ENCODE data around the gene ROCK1. TPM values are rescaled to one million over a fixed set of nuclear protein-coding genes. Genes with fewer than 3 reads are reported as not detected.

Gene ROCK1
- total RNA-seq, 4 donors from 2014 or later: 17.6 to 58.2 (median 24.8) TPM

DNA sequence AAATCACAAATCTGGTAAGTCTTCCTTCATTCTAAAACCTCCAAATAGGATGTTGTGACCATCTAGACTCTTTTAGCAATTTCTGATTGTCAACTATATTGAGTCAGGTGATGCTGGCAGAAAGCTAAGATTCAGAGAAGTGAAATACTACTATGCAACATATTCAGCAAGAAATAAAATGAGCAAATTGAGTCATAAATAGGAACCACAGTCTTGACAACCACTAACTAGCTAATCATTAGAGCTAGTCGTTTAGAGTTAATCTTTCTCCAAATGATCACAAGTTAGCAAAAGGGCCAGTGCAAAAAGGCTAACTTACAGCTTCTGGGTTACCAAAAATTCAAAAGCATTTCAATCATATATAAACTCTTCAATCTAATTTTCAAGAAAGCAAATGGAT, 54.5 kb downstream of the ROCK1 start:
- 69 to 79% methylated on average over 1 of the region's 1 CpG for WGBS, 2 donors
- intact Hi-C loops (cut with DNase I): no loop called here

DNA sequence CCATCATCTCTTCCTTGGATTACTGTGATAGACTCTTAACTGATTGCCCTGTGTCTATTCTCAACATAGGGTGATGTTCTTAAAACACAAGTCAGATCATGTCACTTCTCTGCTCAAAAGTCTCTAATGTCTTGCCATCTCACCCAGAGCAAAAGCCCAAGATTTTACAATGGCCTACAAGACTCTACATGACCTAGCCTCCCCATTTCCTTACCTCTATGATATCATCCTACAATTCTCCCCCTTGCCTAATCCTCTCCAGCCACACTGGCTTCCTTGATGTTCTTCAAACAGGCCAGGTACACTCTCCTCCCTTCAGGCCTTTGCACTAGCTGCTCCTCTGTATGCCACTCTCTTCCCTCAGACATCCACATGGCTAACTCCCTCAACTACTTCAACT, 55.1 kb downstream of the ROCK1 start:
- Histone ChIP-seq H3K4me3 (no peak overlapping the region), H3K4me1 (peaks cover 0 to 50% (median 23%) of the 10 kb centered on the region in 3 donors), H3K27ac (no peak overlapping the region), H3K36me3 (no peaks in the 10 kb centered on the region), H3K27me3 (no peaks in the 10 kb centered on the region), H3K9me3 (no peaks in the 10 kb centered on the region)
- TF ChIP-seq, protein P1, sequence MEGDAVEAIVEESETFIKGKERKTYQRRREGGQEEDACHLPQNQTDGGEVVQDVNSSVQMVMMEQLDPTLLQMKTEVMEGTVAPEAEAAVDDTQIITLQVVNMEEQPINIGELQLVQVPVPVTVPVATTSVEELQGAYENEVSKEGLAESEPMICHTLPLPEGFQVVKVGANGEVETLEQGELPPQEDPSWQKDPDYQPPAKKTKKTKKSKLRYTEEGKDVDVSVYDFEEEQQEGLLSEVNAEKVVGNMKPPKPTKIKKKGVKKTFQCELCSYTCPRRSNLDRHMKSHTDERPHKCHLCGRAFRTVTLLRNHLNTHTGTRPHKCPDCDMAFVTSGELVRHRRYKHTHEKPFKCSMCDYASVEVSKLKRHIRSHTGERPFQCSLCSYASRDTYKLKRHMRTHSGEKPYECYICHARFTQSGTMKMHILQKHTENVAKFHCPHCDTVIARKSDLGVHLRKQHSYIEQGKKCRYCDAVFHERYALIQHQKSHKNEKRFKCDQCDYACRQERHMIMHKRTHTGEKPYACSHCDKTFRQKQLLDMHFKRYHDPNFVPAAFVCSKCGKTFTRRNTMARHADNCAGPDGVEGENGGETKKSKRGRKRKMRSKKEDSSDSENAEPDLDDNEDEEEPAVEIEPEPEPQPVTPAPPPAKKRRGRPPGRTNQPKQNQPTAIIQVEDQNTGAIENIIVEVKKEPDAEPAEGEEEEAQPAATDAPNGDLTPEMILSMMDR (IDR thresholded peaks at IDR 0.05): no peak
- TF ChIP-seq POLR2A (IDR thresholded peaks at IDR 0.05): no peak
- no peak for DNase-seq
- intact Hi-C loops (cut with DNase I): no loop called here

More for the DNA sequence above, 54.5 kb downstream of the ROCK1 start:
- Histone ChIP-seq H3K36me3 (no peaks in the 10 kb centered on the region), H3K4me3 (no peak overlapping the region), H3K9me3 (no peaks in the 10 kb centered on the region), H3K27me3 (no peaks in the 10 kb centered on the region), H3K4me1 (peaks cover 0 to 45% (median 21%) of the 10 kb centered on the region in 3 donors), H3K27ac (no peak overlapping the region)
- DNase-seq: no peak
- TF ChIP-seq POLR2A (IDR thresholded peaks at IDR 0.05): no peak
- TF ChIP-seq, protein P1 (IDR thresholded peaks at IDR 0.05): no peak

DNA sequence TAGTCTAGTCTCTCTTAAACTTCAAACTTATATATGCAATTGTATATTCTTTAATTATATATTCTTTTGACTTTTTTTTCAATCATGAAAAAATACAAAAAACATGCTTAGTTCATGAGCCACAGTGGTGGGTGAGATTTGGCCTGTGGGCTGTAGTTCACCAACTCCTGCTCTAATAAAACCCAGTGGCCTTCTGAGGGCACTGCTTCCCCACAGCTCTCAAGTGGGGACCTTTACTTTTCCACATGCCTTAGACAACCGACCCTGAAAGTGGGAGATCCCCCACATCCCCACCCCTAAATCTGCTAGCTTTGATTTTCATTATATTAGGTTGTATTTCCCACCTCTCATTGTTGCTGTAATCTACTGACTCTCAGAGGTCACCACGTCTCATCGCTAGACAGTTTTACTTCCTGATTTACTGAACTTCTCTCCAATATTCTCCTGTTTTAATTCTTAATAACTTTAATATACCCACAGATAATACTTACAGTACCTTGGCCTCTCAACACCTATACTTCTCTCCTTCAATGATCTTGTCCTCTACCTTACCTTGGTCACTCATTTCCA, 57.3 kb downstream of the ROCK1 start:
- DNase-seq: no peak
- no peaks in the 10 kb centered on the region for H3K9me3 ChIP-seq
- no peaks in the 10 kb centered on the region for H3K27me3 ChIP-seq
- H3K4me1 ChIP-seq: peaks cover 0 to 72% (median 23%) of the 10 kb centered on the region in 3 donors
- no peak overlapping the region for H3K27ac ChIP-seq
- WGBS, 2 donors: 51 to 75% methylated on average over 3 of the region's 3 CpGs
- TF ChIP-seq, protein P1 (IDR thresholded peaks at IDR 0.05): no peak
- no peak for TF ChIP-seq POLR2A (IDR thresholded peaks at IDR 0.05)
- H3K36me3 ChIP-seq: no peaks in the 10 kb centered on the region
- intact Hi-C loops (cut with DNase I): no loop called here
- no peak overlapping the region for H3K4me3 ChIP-seq

DNA sequence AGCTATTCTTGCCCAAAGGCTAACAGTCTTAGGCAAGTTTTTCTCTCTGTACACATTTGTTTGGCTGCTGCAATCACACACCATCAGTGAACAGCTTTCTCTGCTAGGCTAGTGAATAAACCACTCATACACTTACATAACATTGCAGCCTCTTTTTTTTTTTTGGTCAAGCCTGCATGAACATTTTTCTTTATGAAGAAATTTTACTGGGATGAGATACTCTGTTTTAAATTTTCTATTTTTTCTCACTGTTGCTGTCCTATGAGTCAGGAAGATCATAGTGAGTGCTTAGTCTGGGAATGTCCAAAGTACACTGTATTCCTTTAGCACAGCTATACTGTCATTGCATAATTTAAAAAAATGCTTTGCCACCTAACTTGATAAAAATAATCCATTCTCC, 58.5 kb downstream of the ROCK1 start:
- intact Hi-C loops (cut with DNase I): no loop called here
- Histone ChIP-seq H3K36me3 (peaks cover 0 to 8% (median 0%) of the 10 kb centered on the region in 3 donors), H3K4me1 (peaks cover 0 to 77% (median 23%) of the 10 kb centered on the region in 3 donors), H3K27me3 (no peaks in the 10 kb centered on the region), H3K4me3 (no peak overlapping the region), H3K27ac (peak overlapping the region in 2 of 4 donors; percentile 49 to 58), H3K9me3 (no peaks in the 10 kb centered on the region)
- no peak for DNase-seq
- no peak for TF ChIP-seq POLR2A (IDR thresholded peaks at IDR 0.05)
- TF ChIP-seq, protein P1 (IDR thresholded peaks at IDR 0.05): no peak

DNA sequence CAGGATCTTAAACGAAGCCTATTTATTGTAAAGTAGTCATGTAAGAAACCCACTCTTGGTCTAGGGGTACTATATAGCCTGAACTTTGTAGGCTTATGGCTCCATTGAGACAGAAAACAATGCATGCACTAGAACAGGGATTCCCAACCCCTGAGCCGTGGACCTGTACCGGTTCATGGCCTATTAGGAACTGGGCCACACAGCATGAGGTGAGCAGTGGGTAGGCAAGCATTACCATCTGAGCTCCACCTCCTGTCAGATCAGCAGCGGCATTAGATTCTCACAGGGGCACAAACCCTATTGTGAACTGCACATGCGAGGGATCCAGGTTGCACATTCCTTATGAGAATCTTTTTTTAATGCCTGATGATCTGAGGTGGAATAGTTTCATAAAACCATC, 59.2 kb downstream of the ROCK1 start:
- 88% methylated on average over 3 to 5 of the region's 5 CpGs for WGBS, 2 donors

More for the DNA sequence above, 59.2 kb downstream of the ROCK1 start:
- H3K9me3 ChIP-seq: no peaks in the 10 kb centered on the region
- peaks cover 0 to 77% (median 23%) of the 10 kb centered on the region in 3 donors for H3K4me1 ChIP-seq
- H3K27ac ChIP-seq: peak overlapping the region in 2 of 4 donors; percentile 22 to 54
- DNase-seq: no peak
- intact Hi-C loops (cut with DNase I): no loop called here
- no peak overlapping the region for H3K4me3 ChIP-seq
- H3K27me3 ChIP-seq: no peaks in the 10 kb centered on the region
- H3K36me3 ChIP-seq: peaks cover 0 to 8% (median 0%) of the 10 kb centered on the region in 3 donors
- no peak for TF ChIP-seq POLR2A (IDR thresholded peaks at IDR 0.05)
- TF ChIP-seq, protein P1 (IDR thresholded peaks at IDR 0.05): no peak
